HEK293T (cell line): Measurements from ENCODE around the gene C6orf89.

Source experiments
- ARNT ChIP-seq: fragments of 450-650 bp; IDR thresholded peaks from 2 replicates; pipeline ENCODE4 v1.6.1; 2017; ENCODE audit warnings: mild to moderate bottlenecking
- BHLHE40 ChIP-seq: fragments of 450-650 bp; IDR thresholded peaks from 2 replicates; pipeline ENCODE4 v1.6.1; 2016; ENCODE audit warnings: mild to moderate bottlenecking, moderate library complexity, borderline replicate concordance
- CTBP1 ChIP-seq: fragments of 450-650 bp; IDR thresholded peaks from 2 replicates; pipeline ENCODE4 v1.6.1; 2016; ENCODE audit warnings: borderline replicate concordance
- FOXA1 ChIP-seq: fragments of 450-650 bp; IDR thresholded peaks from 2 replicates; pipeline ENCODE4 v1.6.1; 2016; ENCODE audit warnings: mild to moderate bottlenecking
- FOXK2 ChIP-seq: fragments of 450-650 bp; IDR thresholded peaks from 2 replicates; pipeline ENCODE4 v1.6.1; 2016; ENCODE audit warnings: mild to moderate bottlenecking
- FOXM1 ChIP-seq: fragments of 450-650 bp; IDR thresholded peaks from 2 replicates; pipeline ENCODE4 v1.6.1; 2017; ENCODE audit warnings: mild to moderate bottlenecking, borderline replicate concordance
- HDGF ChIP-seq: fragments of 450-650 bp; IDR thresholded peaks from 2 replicates; pipeline ENCODE4 v1.6.1; 2017; ENCODE audit warnings: antibody characterized with exemption, borderline replicate concordance
- L3MBTL2 ChIP-seq: fragments of 450-650 bp; conservative IDR thresholded peaks from 2 replicates; pipeline ENCODE4 v1.6.1; 2016; ENCODE audit warnings: mild to moderate bottlenecking
- LEF1 ChIP-seq: fragments of 450-650 bp; IDR thresholded peaks from 2 replicates; pipeline ENCODE4 v1.6.1; 2017; ENCODE audit warnings: mild to moderate bottlenecking, borderline replicate concordance
- NFRKB ChIP-seq: fragments of 450-650 bp; IDR thresholded peaks from 2 replicates; pipeline ENCODE4 v1.6.1; 2016; ENCODE audit warnings: mild to moderate bottlenecking, moderate library complexity
- PKNOX1 ChIP-seq: fragments of 450-650 bp; IDR thresholded peaks from 2 replicates; pipeline ENCODE4 v1.6.1; 2016
- SP1 ChIP-seq: fragments of 450-650 bp; IDR thresholded peaks from 2 replicates; pipeline ENCODE4 v1.6.1; 2017
- SUZ12 ChIP-seq: fragments of 450-650 bp; IDR thresholded peaks from 2 replicates; pipeline ENCODE4 v1.6.1; 2016; ENCODE audit warnings: mild to moderate bottlenecking
- ZNF384 ChIP-seq: fragments of 450-650 bp; IDR thresholded peaks from 2 replicates; pipeline ENCODE4 v1.6.1; 2016

- no peak for TF ChIP-seq BHLHE40
- no peak for TF ChIP-seq FOXM1
- TF ChIP-seq CTBP1 = no peak
- no peak for TF ChIP-seq FOXK2
- no peak for TF ChIP-seq HDGF
- TF ChIP-seq SP1 = no peak
- no peak for TF ChIP-seq ZNF384
- no peak for TF ChIP-seq FOXA1
- TF ChIP-seq SUZ12 = no peak
- no peak for TF ChIP-seq NFRKB
- TF ChIP-seq L3MBTL2 = no peak
- no peak for TF ChIP-seq PKNOX1
- no peak for TF ChIP-seq ARNT
- no peak for TF ChIP-seq LEF1
Observed at GRCh38 chr6:36837686-36838085, 48.1 kb upstream of the C6orf89 start.
